Endothelial cell of umbilical vein (primary cell): ENCODE measurements around the gene SLC23A2. TPM values are rescaled to one million over a fixed set of nuclear protein-coding genes. Genes with fewer than 3 reads are reported as not detected.

Experiments used
- BruUV-seq: library from RNA; stranded (reverse); fragments of 400-500 nt; replicated peaks from 2 replicates; lab custom pipeline; 2021; lab: Mats Ljungman, UMichigan
- CTCF ChIA-PET: fragments of 300-600, 350-600 bp; sonication (Branson Sonifier 250); formaldehyde crosslinking; loops from one replicate; lab custom pipeline; 2021; ENCODE audit warnings: antibody characterized with exemption, inconsistent platforms; lab: Charles Lee
- POLR2A ChIA-PET: fragments of 300-600, 350-600 bp; sonication (Branson Sonifier 250); formaldehyde crosslinking; loops from one replicate; lab custom pipeline; 2021; ENCODE audit warnings: antibody characterized with exemption, inconsistent platforms; lab: Charles Lee
- DNase-seq: peaks from one replicate; pipeline ENCODE4 v3.0.0-alpha.2; 2011; ENCODE audit warnings: low read depth, low spot score
- FAIRE-seq: peaks from 2 replicates; lab custom pipeline; 2011; peaks lifted over from hg19 to GRCh38; lab: Jason Lieb, UNC
- H2AFZ ChIP-seq: 2 replicates; pipeline ENCODE4 v1.6.0; 2012; ENCODE audit warnings: low read depth, low read length, control low read depth, inconsistent platforms
- H3K27ac ChIP-seq: 2 replicates; pipeline ENCODE4 v1.5.1; 2011; ENCODE audit warnings: low read depth, mild to moderate bottlenecking, control low read depth, low read length, moderate library complexity; ENCODE audit not compliant: insufficient read depth
- H3K27me3 ChIP-seq, 2 experiments: 2 replicates each; pipeline versions ENCODE4 v1.6.0 to v1.6.1; 2011; ENCODE audit warnings: low read length in 2 of 2, mixed read lengths in 1 of 2; ENCODE audit not compliant: control insufficient read depth in 2 of 2, insufficient read depth in 2 of 2
- H3K36me3 ChIP-seq, 2 experiments: 2 replicates in 1 of 2; 3 replicates in 1 of 2; pipeline ENCODE4 v1.5.1; 2011; ENCODE audit warnings: low read length in 2 of 2, mild to moderate bottlenecking in 1 of 2, moderate library complexity in 1 of 2; ENCODE audit not compliant: control insufficient read depth in 2 of 2, insufficient read depth in 2 of 2; ENCODE audit errors: extremely low read depth in 1 of 2
- H3K4me1 ChIP-seq: 3 replicates; pipeline ENCODE4 v1.5.1; 2011; ENCODE audit warnings: mild to moderate bottlenecking, low read length; ENCODE audit not compliant: control insufficient read depth, insufficient read depth; ENCODE audit errors: extremely low read depth
- H3K4me2 ChIP-seq: 2 replicates; pipeline ENCODE4 v1.6.1; 2011; ENCODE audit warnings: low read length, control low read depth, mixed read lengths; ENCODE audit not compliant: insufficient read depth
- H3K4me3 ChIP-seq, 3 experiments: fragments of 200-600 bp in 1 of 3; sonication (generic), shearing (Covaris generic) in 1 of 3; replicated peaks in 1 of 3; 2 replicates each; pipeline ENCODE4 v1.5.1; 2011 to 2016; ENCODE audit warnings: control low read depth in 3 of 3, low read length in 3 of 3, mild to moderate bottlenecking in 2 of 3, inconsistent platforms in 1 of 3, low read depth in 1 of 3, moderate library complexity in 1 of 3; ENCODE audit not compliant: insufficient read depth in 1 of 3
- H3K79me2 ChIP-seq: 2 replicates; pipeline ENCODE4 v1.6.0; 2012; ENCODE audit warnings: low read length, inconsistent platforms; ENCODE audit not compliant: control insufficient read depth, insufficient read depth
- H3K9ac ChIP-seq: replicated peaks from 2 replicates; pipeline ENCODE3; 2011; ENCODE audit warnings: low read length, control low read depth; ENCODE audit not compliant: insufficient read depth; ENCODE audit errors: extremely low read depth
- H3K9me1 ChIP-seq: replicated peaks from 3 replicates; pipeline ENCODE4 v1.6.0; 2011; ENCODE audit warnings: mild to moderate bottlenecking, low read length; ENCODE audit not compliant: control insufficient read depth, insufficient read depth; ENCODE audit errors: extremely low read depth
- H3K9me3 ChIP-seq: replicated peaks from 2 replicates; pipeline ENCODE4 v1.5.1; 2012; ENCODE audit warnings: low read length, inconsistent platforms; ENCODE audit not compliant: control insufficient read depth, insufficient read depth
- H4K20me1 ChIP-seq: replicated peaks from 2 replicates; pipeline ENCODE3; 2011; ENCODE audit warnings: mild to moderate bottlenecking, low read length; ENCODE audit not compliant: control insufficient read depth, insufficient read depth; ENCODE audit errors: extremely low read depth
- CTCF ChIP-seq, 2 donors: IDR thresholded peaks; 1 replicate in 1 of 2; 2 replicates in 1 of 2; pipeline ENCODE4 v1.5.1; 2011; ENCODE audit warnings: low read length in 2 of 2, mild to moderate bottlenecking in 2 of 2, moderate library complexity in 2 of 2, control low read depth in 1 of 2, inconsistent platforms in 1 of 2, low read depth in 1 of 2; ENCODE audit not compliant: insufficient read depth in 1 of 2; ENCODE audit errors: extremely low read depth in 1 of 2
- EZH2 ChIP-seq: IDR thresholded peaks from 2 replicates; pipeline ENCODE4 v1.6.1; 2012; ENCODE audit warnings: borderline replicate concordance, low read depth, mild to moderate bottlenecking, moderate library complexity, low read length, inconsistent platforms; ENCODE audit not compliant: severe bottlenecking
- FOS ChIP-seq: IDR thresholded peaks from 2 replicates; pipeline ENCODE4 v1.6.1; 2011; ENCODE audit warnings: mild to moderate bottlenecking, low read length, moderate library complexity, borderline replicate concordance; ENCODE audit not compliant: insufficient read depth
- GATA2 ChIP-seq: IDR thresholded peaks from 2 replicates; pipeline ENCODE4 v1.7.0; 2011; ENCODE audit warnings: low read depth, mild to moderate bottlenecking, moderate library complexity, mixed read lengths, low read length; ENCODE audit not compliant: insufficient read length, insufficient read depth
- JUN ChIP-seq: IDR thresholded peaks from 2 replicates; pipeline ENCODE4 v1.6.1; 2011; ENCODE audit warnings: borderline replicate concordance, low read depth; ENCODE audit not compliant: insufficient read length, insufficient read depth
- MAX ChIP-seq: IDR thresholded peaks from 2 replicates; pipeline ENCODE4 v1.6.1; 2011; ENCODE audit not compliant: insufficient read depth, insufficient read length
- MYC ChIP-seq: IDR thresholded peaks from one replicate; pipeline ENCODE4 v1.6.1; 2011; ENCODE audit warnings: mild to moderate bottlenecking, low read depth, low read length
- POLR2A ChIP-seq: IDR thresholded peaks from 2 replicates; pipeline ENCODE4 v1.6.1; 2012; ENCODE audit warnings: low read depth, mild to moderate bottlenecking, control low read depth, low read length
- POLR2AphosphoS5 ChIP-seq: IDR thresholded peaks from 2 replicates; pipeline ENCODE4 v1.6.1; 2012; ENCODE audit warnings: low read depth, mild to moderate bottlenecking, control low read depth, low read length, moderate library complexity; ENCODE audit not compliant: insufficient read depth
- dilution Hi-C: fragments of 300-500 bp; cut with MboI; formaldehyde crosslinking; loops from one replicate; pipeline ENCODE4 v1.15.0; 2019; ENCODE audit warnings: low sequenced_read_pairs; ENCODE audit not compliant: extremely low pct_ligation_motif_present
- intact Hi-C: fragments of 100-400 bp; cut with micrococcal nuclease; formaldehyde crosslinking; loops from one replicate; pipeline ENCODE4 v1.10.0; 2022
- polyA plus RNA-seq, 4 experiments: library from polyadenylated mRNA; depleted of rRNA in 3 of 4; stranded (reverse) in 3 of 4; unstranded in 1 of 4; fragments of >200 nt; gene quantifications; 2 replicates each; pipeline versions ENCODE4 v1.2.1 to v1.2.3, GENCODE V29; 2011 to 2012; ENCODE audit warnings: missing spikeins in 1 of 4
- total RNA-seq: library from RNA; stranded (reverse); gene quantifications from 2 replicates; pipeline ENCODE4 v1.2.3, GENCODE V29; 2021

SLC23A2 gene
- total and polyA plus RNA-seq, 2 donors (not counting 3 experiments of a cell fraction or from before 2014, with no cell fraction given): 24.4 to 24.5 TPM

- Histone ChIP-seq H3K9me1 (no peaks in the 10 kb centered on the region), H3K27me3 (peaks cover 0 to 1% of the 10 kb centered on the region in 2 experiments), H3K79me2 (no peaks in the 10 kb centered on the region), H3K36me3 (no peaks in the 10 kb centered on the region), H3K27ac (no peak overlapping the region), H2AFZ (no peak overlapping the region), H3K9ac (no peak overlapping the region), H3K4me2 (no peak overlapping the region), H3K4me3 (no peak overlapping the region), H3K4me1 (no peaks in the 10 kb centered on the region), H3K9me3 (no peaks in the 10 kb centered on the region), H4K20me1 (no peaks in the 10 kb centered on the region)
- ChIA-PET CTCF (interaction anchor here (1.1 to 1.6 kb wide), 3 partner anchors 10 to 183 kb away, joined by 3 to 4 read pairs (median 3); no protein-coding TSS in a partner anchor), POLR2A (no interaction called here)
- FAIRE-seq (no peak), DNase-seq (no peak)
- dilution Hi-C loops: no loop called here
- intact Hi-C loops: no loop called here
- TF ChIP-seq JUN (no peak), CTCF (IDR thresholded peaks at IDR 0.05; ENCODE audit: extremely low read depth in 1 of 2, insufficient read depth in 1 of 2, low read depth in 1 of 2, low read length in 2 of 2) (no peak), EZH2 (no peak), GATA2 (no peak), POLR2A (no peak), FOS (no peak), MAX (no peak), MYC (no peak), POLR2AphosphoS5 (no peak)
- BruUV-seq: no TSS peak
Measured at GRCh38 chr20:5039255-5039657, 37.9 kb upstream of the SLC23A2 start.
